ENCODE measurements around the gene GRM1. TPM values are rescaled to one million over a fixed set of nuclear protein-coding genes. Genes with fewer than 3 reads are reported as not detected.

GRM1 gene
- total RNA-seq, 1 donor from 2014 or later: 0.79 TPM

GRCh38 chr6:146289816-146290588, 261.1 kb downstream of the GRM1 start:
- Mint-ChIP-seq H3K4me3 (no peak overlapping the region), H3K9me3 (peaks cover 11% of the 10 kb centered on the region), H3K4me1 (peaks cover 5% of the 10 kb centered on the region), H3K27me3 (ENCODE audit: insufficient read depth, low read depth) (no peaks in the 10 kb centered on the region), H3K36me3 (peaks cover 6% of the 10 kb centered on the region), H3K27ac (no peak overlapping the region)
- Histone ChIP-seq H2AFZ (replicated peaks) (no peak overlapping the region), H3K27me3 (no peaks in the 10 kb centered on the region), H3K4me3 (no peak overlapping the region), H3K79me2 (ENCODE audit: low read depth) (no peaks in the 10 kb centered on the region), H4K20me1 (ENCODE audit: low read depth) (no peaks in the 10 kb centered on the region), H3K9ac (no peak overlapping the region), H3K4me1 (no peaks in the 10 kb centered on the region), H3K9me3 (ENCODE audit: low read depth) (no peaks in the 10 kb centered on the region), H3K36me3 (no peaks in the 10 kb centered on the region), H3K4me2 (no peak overlapping the region), H3K27ac (no peak overlapping the region), H3F3A (ENCODE audit: low read depth) (no peaks in the 10 kb centered on the region)
- TF ChIP-seq EZH2 (IDR thresholded peaks at IDR 0.05) (no peak), CTCF (IDR thresholded peaks at IDR 0.05) (no peak)
- no peak for DNase-seq (ENCODE audit: low spot score)

GRCh38 chr6:146290589-146290901, 261.7 kb downstream of the GRM1 start:
- no peaks in the 10 kb centered on the region for H3K79me2 ChIP-seq (ENCODE audit: low read depth)
- H3K36me3 ChIP-seq: no peaks in the 10 kb centered on the region
- H3K9me3 Mint-ChIP-seq: peaks cover 9% of the 10 kb centered on the region
- H3K4me1 Mint-ChIP-seq: peaks cover 5% of the 10 kb centered on the region
- H3K27me3 Mint-ChIP-seq (ENCODE audit: insufficient read depth, low read depth): no peaks in the 10 kb centered on the region
- no peaks in the 10 kb centered on the region for H3K4me1 ChIP-seq
- no peak for DNase-seq (ENCODE audit: low spot score)
- H3K27me3 ChIP-seq: no peaks in the 10 kb centered on the region
- H3K27ac ChIP-seq: no peak overlapping the region
- no peak overlapping the region for H3K9ac ChIP-seq
- H3K36me3 Mint-ChIP-seq: peaks cover 2% of the 10 kb centered on the region
- H3K4me3 Mint-ChIP-seq: no peak overlapping the region
- H3K9me3 ChIP-seq (ENCODE audit: low read depth): no peaks in the 10 kb centered on the region
- H3K4me3 ChIP-seq: no peak overlapping the region
- H3K4me2 ChIP-seq: no peak overlapping the region
- H4K20me1 ChIP-seq (ENCODE audit: low read depth): no peaks in the 10 kb centered on the region
- no peaks in the 10 kb centered on the region for H3F3A ChIP-seq (ENCODE audit: low read depth)
- TF ChIP-seq CTCF (IDR thresholded peaks at IDR 0.05) (no peak), EZH2 (IDR thresholded peaks at IDR 0.05) (no peak), EZH2phosphoT487 (IDR thresholded peaks at IDR 0.05) (no peak)
- no peak overlapping the region for H3K27ac Mint-ChIP-seq
- H2AFZ ChIP-seq (replicated peaks): no peak overlapping the region

GRCh38 chr6:146292506-146292905, 263.6 kb downstream of the GRM1 start:
- Histone ChIP-seq H3K4me2 (no peak overlapping the region), H3K4me3 (no peak overlapping the region), H3F3A (ENCODE audit: low read depth) (no peaks in the 10 kb centered on the region), H2AFZ (replicated peaks) (no peak overlapping the region), H3K9ac (no peak overlapping the region), H3K27ac (no peak overlapping the region), H3K4me1 (no peaks in the 10 kb centered on the region), H3K27me3 (no peaks in the 10 kb centered on the region), H3K9me3 (ENCODE audit: low read depth) (no peaks in the 10 kb centered on the region), H3K36me3 (no peaks in the 10 kb centered on the region), H4K20me1 (ENCODE audit: low read depth) (no peaks in the 10 kb centered on the region), H3K79me2 (ENCODE audit: low read depth) (no peaks in the 10 kb centered on the region)
- H3K4me3 Mint-ChIP-seq: no peak overlapping the region
- no peak for DNase-seq (ENCODE audit: low spot score)
- H3K27me3 Mint-ChIP-seq (ENCODE audit: insufficient read depth, low read depth): no peaks in the 10 kb centered on the region
- peaks cover under 1% of the 10 kb centered on the region for H3K36me3 Mint-ChIP-seq
- H3K4me1 Mint-ChIP-seq: peaks cover 5% of the 10 kb centered on the region
- H3K9me3 Mint-ChIP-seq: peaks cover 7% of the 10 kb centered on the region
- H3K27ac Mint-ChIP-seq: no peak overlapping the region
- TF ChIP-seq EZH2 (IDR thresholded peaks at IDR 0.05): no peak
- no peak for TF ChIP-seq CTCF (IDR thresholded peaks at IDR 0.05)
- TF ChIP-seq EZH2phosphoT487 (IDR thresholded peaks at IDR 0.05): no peak

Measured in neural progenitor cell (in vitro differentiated cells).